H1 (cell line): ENCODE data around the gene TNNI2. TPM values are rescaled to one million over a fixed set of nuclear protein-coding genes. Genes with fewer than 3 reads are reported as not detected.
A peak's percentile ranks its signal among the peaks of the same experiment; 100 is the strongest.

Experiments used
- BCL11A ChIP-seq, 2 experiments: IDR thresholded peaks; one replicate each; pipeline ENCODE4 v1.6.1; 2011; ENCODE audit warnings: low read depth in 2 of 2, low read length in 2 of 2, mild to moderate bottlenecking in 2 of 2
- MAFK ChIP-seq: IDR thresholded peaks from 2 replicates; pipeline ENCODE4 v1.6.1; 2012; ENCODE audit warnings: low read depth, mild to moderate bottlenecking, improper control_type of control experiment, low read length
- MAX ChIP-seq: IDR thresholded peaks from 2 replicates; pipeline ENCODE4 v1.6.1; 2012; ENCODE audit warnings: inconsistent platforms
- POLR2A ChIP-seq, 2 experiments: IDR thresholded peaks; 1 replicate in 1 of 2; 2 replicates in 1 of 2; pipeline ENCODE4 v1.6.1; 2011; ENCODE audit warnings: low read depth in 2 of 2, low read length in 2 of 2, mild to moderate bottlenecking in 2 of 2; ENCODE audit errors: control extremely low read depth in 1 of 2
- RAD21 ChIP-seq, 2 experiments: IDR thresholded peaks in 1 of 2; conservative IDR thresholded peaks in 1 of 2; 2 replicates each; pipeline ENCODE4 v1.6.1; 2011; ENCODE audit warnings: low read depth in 2 of 2, low read length in 2 of 2, improper control_type of control experiment in 1 of 2, inconsistent platforms in 1 of 2, mild to moderate bottlenecking in 1 of 2, moderate library complexity in 1 of 2
- SAP30 ChIP-seq: fragments of 300-600 bp; sonication (generic); IDR thresholded peaks from 2 replicates; pipeline ENCODE4 v1.7.1; 2012; ENCODE audit warnings: low read length, moderate library complexity, mild to moderate bottlenecking, inconsistent platforms; ENCODE audit not compliant: insufficient read depth, insufficient replicate concordance
- TEAD4 ChIP-seq: IDR thresholded peaks from 2 replicates; pipeline ENCODE4 v1.6.1; 2012; ENCODE audit warnings: low read depth, low read length, inconsistent platforms, mixed read lengths
- polyA plus RNA-seq, 7 experiments: library from polyadenylated mRNA; depleted of rRNA in 3 of 7; stranded (reverse) in 5 of 7; unstranded in 2 of 7; fragments of >200 nt in 5 of 7; fragments of 200-250 nt in 2 of 7; gene quantifications; 1 replicate in 5 of 7; 2 replicates in 1 of 7; 4 replicates in 1 of 7; pipeline versions ENCODE4 v1.2.1 to v1.2.3, GENCODE V29; 2011 to 2013; ENCODE audit warnings: missing spikeins in 2 of 7, mixed read lengths in 2 of 7
- total RNA-seq: library from RNA; stranded (reverse); fragmentation: NEBNext Ultra II Directional; extraction: Animal tissue kit (Norgen Biotek cat#: 25700); gene quantifications from 2 replicates; pipeline ENCODE4 v1.2.1, GENCODE V29; 2021

The TNNI2 gene
- total and polyA plus RNA-seq, 2 of the 8 experiments (the other 6 are each of a cell fraction or from before 2014, with no cell fraction given): not detected

GRCh38 chr11:1882265-1883238, 43.8 kb downstream of the TNNI2 start (continued):
- TF ChIP-seq MAX (peak; percentile 52; the same call in 1 of the 2 replicates), RAD21 (IDR thresholded peaks at IDR 0.05 in 1 of 2, conservative IDR thresholded peaks at IDR 0.05 in 1 of 2; ENCODE audit: low read depth in 2 of 2, low read length in 2 of 2) (peak; percentile 89 to 94), MAFK (no peak), TEAD4 (0 out of 2 replicates have a peak, but pooled peaks have one; percentile 7), POLR2A (IDR thresholded peaks at IDR 0.05; ENCODE audit: control extremely low read depth in 1 of 2, low read depth in 2 of 2, low read length in 2 of 2) (no peak), SAP30 (no peak), BCL11A (IDR thresholded peaks at IDR 0.05; ENCODE audit: low read depth in 2 of 2, low read length in 2 of 2) (no peak)
